DOHH2 (cell line): ENCODE results near the gene PACS2.

Experiments used
- EZH2phosphoT487 ChIP-seq: fragments of 200-600 bp; sonication (generic); IDR thresholded peaks from 2 replicates; pipeline ENCODE4 v1.6.1; 2017; ENCODE audit warnings: borderline replicate concordance, mild to moderate bottlenecking, antibody characterized with exemption, low read length, moderate library complexity, mixed read lengths
- TF ChIP-seq, protein P1 (sequence below): fragments of 200-600 bp; sonication (generic); IDR thresholded peaks from one replicate; pipeline ENCODE4 v1.5.1; 2014; ENCODE audit warnings: antibody characterized with exemption, mild to moderate bottlenecking, low read depth, low read length; ENCODE audit not compliant: poor library complexity, severe bottlenecking

DNA sequence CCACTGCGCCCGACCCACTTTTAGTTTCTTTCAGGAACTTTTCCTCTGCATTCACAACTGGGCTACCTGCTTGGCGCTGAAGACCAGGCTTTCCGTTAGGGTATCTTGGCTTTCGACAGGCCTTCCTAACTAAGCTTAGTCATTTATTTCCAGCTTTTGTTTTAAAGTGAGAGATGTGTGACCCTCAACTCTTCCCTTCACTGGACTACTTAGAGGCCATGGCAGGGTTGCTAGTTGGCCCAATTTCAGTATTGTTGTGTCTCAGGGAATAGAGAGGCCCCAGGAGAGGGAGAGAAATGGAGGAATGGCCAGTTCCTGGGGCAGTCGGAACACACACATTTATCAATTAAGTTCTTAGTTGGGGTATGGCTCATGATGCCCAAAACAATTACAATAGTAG is 115.5 kb downstream of the PACS2 start:
- TF ChIP-seq, protein P1, sequence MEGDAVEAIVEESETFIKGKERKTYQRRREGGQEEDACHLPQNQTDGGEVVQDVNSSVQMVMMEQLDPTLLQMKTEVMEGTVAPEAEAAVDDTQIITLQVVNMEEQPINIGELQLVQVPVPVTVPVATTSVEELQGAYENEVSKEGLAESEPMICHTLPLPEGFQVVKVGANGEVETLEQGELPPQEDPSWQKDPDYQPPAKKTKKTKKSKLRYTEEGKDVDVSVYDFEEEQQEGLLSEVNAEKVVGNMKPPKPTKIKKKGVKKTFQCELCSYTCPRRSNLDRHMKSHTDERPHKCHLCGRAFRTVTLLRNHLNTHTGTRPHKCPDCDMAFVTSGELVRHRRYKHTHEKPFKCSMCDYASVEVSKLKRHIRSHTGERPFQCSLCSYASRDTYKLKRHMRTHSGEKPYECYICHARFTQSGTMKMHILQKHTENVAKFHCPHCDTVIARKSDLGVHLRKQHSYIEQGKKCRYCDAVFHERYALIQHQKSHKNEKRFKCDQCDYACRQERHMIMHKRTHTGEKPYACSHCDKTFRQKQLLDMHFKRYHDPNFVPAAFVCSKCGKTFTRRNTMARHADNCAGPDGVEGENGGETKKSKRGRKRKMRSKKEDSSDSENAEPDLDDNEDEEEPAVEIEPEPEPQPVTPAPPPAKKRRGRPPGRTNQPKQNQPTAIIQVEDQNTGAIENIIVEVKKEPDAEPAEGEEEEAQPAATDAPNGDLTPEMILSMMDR, result no peak
- TF ChIP-seq EZH2phosphoT487, result no peak
